WTC11 (cell line): Measurements from ENCODE around the gene PGAP3. TPM values are rescaled to one million over a fixed set of nuclear protein-coding genes. Genes with fewer than 3 reads are reported as not detected.

Experiments
- ATAC-seq: fragments of 200-7000 bp; cut with Tn5 transposase; 2 replicates; pipeline ENCODE4 v1.10.0; 2021; ENCODE audit warnings: mild to moderate bottlenecking, moderate library complexity
- CTCF ChIA-PET: fragments of 300-600 bp; sonication (Branson Sonifier 250); formaldehyde crosslinking; loops from one replicate; lab custom pipeline; 2021; ENCODE audit warnings: antibody characterized with exemption; lab: Charles Lee
- POLR2A ChIA-PET: fragments of 350-600 bp; sonication (Branson Sonifier 250); formaldehyde crosslinking; loops from one replicate; lab custom pipeline; 2021; ENCODE audit warnings: antibody characterized with exemption; lab: Charles Lee
- DNase-seq: peaks from one replicate; pipeline ENCODE4 v3.0.0; 2021; ENCODE audit warnings: low spot score
- H3K27ac Mint-ChIP-seq: 2 replicates; pipeline ENCODE4 v1.8.0; 2021; ENCODE audit warnings: mixed read lengths
- H3K27me3 Mint-ChIP-seq: 2 replicates; pipeline ENCODE4 v1.8.0; 2021; ENCODE audit warnings: low read depth, mild to moderate bottlenecking, moderate library complexity, mixed read lengths
- H3K36me3 Mint-ChIP-seq: 2 replicates; pipeline ENCODE4 v1.8.0; 2021; ENCODE audit warnings: mixed read lengths
- H3K4me1 Mint-ChIP-seq: 2 replicates; pipeline ENCODE4 v1.8.0; 2022; ENCODE audit warnings: mixed read lengths
- H3K4me3 Mint-ChIP-seq: 2 replicates; pipeline ENCODE4 v1.8.0; 2021; ENCODE audit warnings: mild to moderate bottlenecking, moderate library complexity, mixed read lengths
- H3K9me3 Mint-ChIP-seq: 2 replicates; pipeline ENCODE4 v1.8.0; 2021; ENCODE audit warnings: mixed read lengths
- AR ChIP-seq: fragments of 250-450 bp; sonication (Bioruptor Pico); IDR thresholded peaks from 2 replicates; pipeline ENCODE4 v1.9.0; 2021; ENCODE audit warnings: mild to moderate bottlenecking
- ATF1 ChIP-seq: sonication (generic); formaldehyde crosslinking; IDR thresholded peaks from 2 replicates; pipeline ENCODE4 v1.8.1; 2023; ENCODE audit warnings: mild to moderate bottlenecking, moderate library complexity, missing genetic modification reagents
- CBFB ChIP-seq: sonication (generic); formaldehyde crosslinking; IDR thresholded peaks from 2 replicates; pipeline ENCODE4 v1.8.1; 2022; ENCODE audit warnings: mild to moderate bottlenecking, low read depth, missing genetic modification reagents
- CREB1 ChIP-seq: sonication (generic); formaldehyde crosslinking; IDR thresholded peaks from 2 replicates; pipeline ENCODE4 v1.8.0; 2023; ENCODE audit warnings: mild to moderate bottlenecking, missing genetic modification reagents
- CTCF ChIP-seq: fragments of 200-600 bp; IDR thresholded peaks from 2 replicates; pipeline ENCODE4 v1.8.0; 2022; ENCODE audit warnings: antibody characterized with exemption
- E2F4 ChIP-seq: sonication (generic); formaldehyde crosslinking; IDR thresholded peaks from 2 replicates; pipeline ENCODE4 v1.8.1; 2022; ENCODE audit warnings: low read depth, mild to moderate bottlenecking, moderate library complexity, missing genetic modification reagents, borderline replicate concordance
- ETV6 ChIP-seq: sonication (generic); formaldehyde crosslinking; IDR thresholded peaks from 2 replicates; pipeline ENCODE4 v1.8.1; 2022; ENCODE audit warnings: mild to moderate bottlenecking, missing genetic modification reagents
- FOXP1 ChIP-seq: sonication (generic); formaldehyde crosslinking; IDR thresholded peaks from 2 replicates; pipeline ENCODE4 v1.8.0; 2022; ENCODE audit warnings: missing genetic modification reagents, mild to moderate bottlenecking, moderate library complexity, borderline replicate concordance
- GRHL2 ChIP-seq: fragments of 250-450 bp; sonication (Bioruptor Pico); IDR thresholded peaks from 2 replicates; pipeline ENCODE4 v1.8.0; 2022; ENCODE audit warnings: mild to moderate bottlenecking, moderate library complexity; ENCODE audit not compliant: insufficient replicate concordance, severe bottlenecking
- GTF2I ChIP-seq: fragments of 250-450 bp; sonication (Bioruptor Pico); conservative IDR thresholded peaks from 2 replicates; pipeline ENCODE4 v1.4.0; 2021; ENCODE audit warnings: mild to moderate bottlenecking
- HMGA2 ChIP-seq: fragments of 250-450 bp; sonication (Bioruptor Pico); IDR thresholded peaks from 2 replicates; pipeline ENCODE4 v1.4.0; 2021; ENCODE audit warnings: mild to moderate bottlenecking, moderate library complexity
- IRF2 ChIP-seq: sonication (generic); formaldehyde crosslinking; IDR thresholded peaks from 2 replicates; pipeline ENCODE4 v1.8.0; 2022; ENCODE audit warnings: low read depth, missing genetic modification reagents, borderline replicate concordance
- JUN ChIP-seq: sonication (generic); formaldehyde crosslinking; IDR thresholded peaks from 2 replicates; pipeline ENCODE4 v1.8.0; 2023; ENCODE audit warnings: mild to moderate bottlenecking, missing genetic modification reagents
- MAX ChIP-seq: sonication (generic); formaldehyde crosslinking; IDR thresholded peaks from 2 replicates; pipeline ENCODE4 v1.8.0; 2022; ENCODE audit warnings: mild to moderate bottlenecking, missing genetic modification reagents
- MLX ChIP-seq: sonication (generic); formaldehyde crosslinking; IDR thresholded peaks from 2 replicates; pipeline ENCODE4 v1.8.1; 2023; ENCODE audit warnings: mild to moderate bottlenecking, missing genetic modification reagents, moderate library complexity
- MXD4 ChIP-seq: fragments of 250-450 bp; sonication (Bioruptor Pico); IDR thresholded peaks from 2 replicates; pipeline ENCODE4 v1.8.0; 2021; ENCODE audit warnings: mild to moderate bottlenecking, moderate library complexity, borderline replicate concordance
- NFATC4 ChIP-seq: fragments of 250-450 bp; sonication (Bioruptor Pico); IDR thresholded peaks from 2 replicates; pipeline ENCODE4 v1.9.0; 2021; ENCODE audit warnings: mild to moderate bottlenecking
- PRRX2 ChIP-seq: fragments of 250-450 bp; sonication (Bioruptor Pico); IDR thresholded peaks from 2 replicates; pipeline ENCODE4 v1.8.0; 2021; ENCODE audit warnings: mild to moderate bottlenecking
- ZNF263 ChIP-seq: sonication (generic); formaldehyde crosslinking; IDR thresholded peaks from 2 replicates; pipeline ENCODE4 v1.8.1; 2022; ENCODE audit warnings: low read depth, mild to moderate bottlenecking, moderate library complexity, missing genetic modification reagents
- ZNF425 ChIP-seq: fragments of 250-450 bp; sonication (Bioruptor Pico); conservative IDR thresholded peaks from 2 replicates; pipeline ENCODE4 v1.9.0; 2021; ENCODE audit warnings: mild to moderate bottlenecking
- total RNA-seq: library from RNA; stranded (reverse); gene quantifications from 3 replicates; pipeline ENCODE4 v1.2.3, GENCODE V29; 2021
- TF ChIP-seq, protein P1 (sequence below): sonication (generic); formaldehyde crosslinking; IDR thresholded peaks from 2 replicates; pipeline ENCODE4 v1.8.1; 2022; ENCODE audit warnings: missing genetic modification reagents, borderline replicate concordance

Gene PGAP3
- total RNA-seq, 1 experiment from 2014 or later: 24.9 TPM

DNA sequence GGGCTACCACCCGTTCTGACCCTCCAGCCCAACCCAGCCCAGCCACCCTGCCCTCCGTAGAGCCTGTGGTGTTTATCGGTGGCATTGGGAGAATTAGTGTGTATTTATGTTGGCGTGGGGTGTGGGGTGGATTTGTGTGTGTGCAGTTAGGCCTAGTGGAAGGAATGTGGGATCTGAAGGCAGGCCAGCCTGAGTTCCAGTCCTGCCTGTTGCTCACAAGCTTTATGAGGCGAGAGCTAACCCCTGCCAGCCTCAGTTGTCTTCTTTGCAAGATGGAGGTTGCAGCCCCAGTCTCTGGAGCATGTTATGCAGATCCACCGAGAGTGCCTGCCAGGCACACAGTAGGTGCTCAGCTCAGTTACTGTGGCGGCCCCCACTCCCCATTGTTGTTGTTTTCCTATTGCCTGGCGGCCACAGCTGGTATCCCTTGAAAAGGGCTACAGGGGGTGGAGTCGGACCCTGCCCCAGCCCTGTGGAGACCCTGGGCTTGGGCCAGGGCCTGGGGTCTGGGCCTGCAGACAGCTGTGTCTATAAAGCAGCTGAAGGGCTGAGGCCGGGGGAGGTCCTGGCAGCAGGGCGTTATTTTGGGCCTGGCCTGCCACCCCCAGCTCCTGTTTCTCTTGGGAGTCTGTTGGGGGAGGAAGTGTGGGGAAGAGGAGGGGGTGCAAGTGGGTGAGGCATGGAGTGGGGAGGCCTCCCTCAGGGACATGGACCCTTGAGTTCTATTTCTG, 17.1 kb upstream of the PGAP3 start (continued):
- no peak for TF ChIP-seq AR
- TF ChIP-seq GTF2I: 0 out of 2 replicates have a peak, but pooled peaks have one; percentile 26
- TF ChIP-seq ATF1 (CRISPR knock-in tag): no peak

DNA sequence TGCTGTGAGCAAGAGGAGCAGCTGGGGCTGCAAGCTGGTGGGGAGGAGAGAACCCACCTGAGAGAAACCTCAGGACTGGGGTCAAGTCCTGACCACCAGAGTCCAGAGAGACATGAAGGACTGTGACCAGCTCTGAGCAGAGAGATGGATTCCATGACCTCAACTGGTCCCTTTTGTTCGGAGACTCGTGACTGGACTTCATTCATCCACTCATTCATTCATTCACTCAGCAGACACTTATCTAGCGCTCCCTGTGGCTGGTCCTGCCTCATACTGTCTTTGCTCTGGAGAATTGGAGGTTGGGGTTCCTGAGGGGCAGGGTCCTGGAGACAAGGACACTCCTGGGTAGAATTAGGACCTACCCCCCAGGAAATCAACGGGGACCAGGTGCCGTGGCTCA, 16.1 kb upstream of the PGAP3 start:
- POLR2A ChIA-PET: no interaction called here
- H3K4me1 Mint-ChIP-seq: peaks cover 57% of the 10 kb centered on the region
- CTCF ChIA-PET: interaction anchor here (1.0 to 7.9 kb wide), 5 partner anchors 15 to 81 kb away, joined by 3 to 77 read pairs (median 5); partner anchors contain the start of gene MIEN1
- no peaks in the 10 kb centered on the region for H3K9me3 Mint-ChIP-seq
- no peak for ATAC-seq
- H3K27me3 Mint-ChIP-seq: no peaks in the 10 kb centered on the region
- H3K27ac Mint-ChIP-seq: peak overlapping the region; percentile 91
- no peak for DNase-seq
- TF ChIP-seq GTF2I (no peak), MLX (CRISPR knock-in tag) (no peak), ATF1 (CRISPR knock-in tag) (no peak), ETV6 (CRISPR knock-in tag) (no peak), JUN (CRISPR knock-in tag) (no peak), CREB1 (CRISPR knock-in tag) (no peak), IRF2 (CRISPR knock-in tag) (no peak), NFATC4 (CRISPR knock-in tag) (no peak), ZNF263 (CRISPR knock-in tag) (no peak), MAX (CRISPR knock-in tag) (no peak), GRHL2 (CRISPR knock-in tag) (no peak), E2F4 (CRISPR knock-in tag) (no peak), ZNF425 (CRISPR knock-in tag) (no peak), CTCF (no peak), FOXP1 (CRISPR knock-in tag) (no peak), PRRX2 (CRISPR knock-in tag) (no peak), HMGA2 (CRISPR knock-in tag) (no peak), MXD4 (no peak), CBFB (CRISPR knock-in tag) (no peak)
- TF ChIP-seq, protein P1, sequence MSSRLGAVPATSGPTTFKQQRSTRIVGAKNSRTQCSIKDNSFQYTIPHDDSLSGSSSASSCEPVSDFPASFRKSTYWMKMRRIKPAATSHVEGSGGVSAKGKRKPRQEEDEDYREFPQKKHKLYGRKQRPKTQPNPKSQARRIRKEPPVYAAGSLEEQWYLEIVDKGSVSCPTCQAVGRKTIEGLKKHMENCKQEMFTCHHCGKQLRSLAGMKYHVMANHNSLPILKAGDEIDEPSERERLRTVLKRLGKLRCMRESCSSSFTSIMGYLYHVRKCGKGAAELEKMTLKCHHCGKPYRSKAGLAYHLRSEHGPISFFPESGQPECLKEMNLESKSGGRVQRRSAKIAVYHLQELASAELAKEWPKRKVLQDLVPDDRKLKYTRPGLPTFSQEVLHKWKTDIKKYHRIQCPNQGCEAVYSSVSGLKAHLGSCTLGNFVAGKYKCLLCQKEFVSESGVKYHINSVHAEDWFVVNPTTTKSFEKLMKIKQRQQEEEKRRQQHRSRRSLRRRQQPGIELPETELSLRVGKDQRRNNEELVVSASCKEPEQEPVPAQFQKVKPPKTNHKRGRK (CRISPR knock-in tag): no peak
- TF ChIP-seq, all 79 proteins: peak for 0
- H3K36me3 Mint-ChIP-seq: peaks cover 23% of the 10 kb centered on the region
- no peak overlapping the region; the same call in 1 of the 2 replicates for H3K4me3 Mint-ChIP-seq
